PC-9 (cell line): ENCODE data around the gene ZBTB21. TPM values are rescaled to one million over a fixed set of nuclear protein-coding genes. Genes with fewer than 3 reads are reported as not detected.

ENCODE experiments used
- BruUV-seq: library from RNA; stranded (reverse); fragments of 400-500 nt; replicated peaks from 2 replicates; lab custom pipeline; 2021; lab: Mats Ljungman, UMichigan
- CTCF ChIA-PET: fragments of 300-600 bp; sonication (Branson Sonifier 250); formaldehyde crosslinking; loops from one replicate; lab custom pipeline; 2022; ENCODE audit warnings: antibody characterized with exemption; lab: Charles Lee
- POLR2A ChIA-PET: fragments of 300-600 bp; sonication (Branson Sonifier 250); formaldehyde crosslinking; loops from one replicate; lab custom pipeline; 2022; ENCODE audit warnings: antibody characterized with exemption; ENCODE audit not compliant: unreplicated experiment; lab: Charles Lee
- DNase-seq, 2 experiments: peaks; one replicate each; pipeline versions ENCODE4 v3.0.0 to v3.0.0-alpha.2; 2015 to 2022; ENCODE audit warnings: mixed read lengths in 1 of 2
- H2AFZ ChIP-seq: fragments of 200-600 bp; sonication (generic); 2 replicates; pipeline ENCODE4 v1.8.1; 2017; ENCODE audit warnings: antibody characterized with exemption
- H3F3A ChIP-seq: fragments of 200-600 bp; sonication (generic); 2 replicates; pipeline ENCODE4 v1.8.1; 2017; ENCODE audit warnings: antibody characterized with exemption, mild to moderate bottlenecking, low read depth; ENCODE audit not compliant: insufficient read depth
- H3K27ac ChIP-seq: fragments of 200-600 bp; sonication (generic); 2 replicates; pipeline ENCODE4 v1.6.1; 2016; ENCODE audit warnings: mixed run types
- H3K27me3 ChIP-seq: fragments of 200-600 bp; sonication (generic); 2 replicates; pipeline ENCODE4 v1.6.1; 2016; ENCODE audit warnings: low read depth, mixed run types; ENCODE audit not compliant: insufficient read depth
- H3K36me3 ChIP-seq: fragments of 200-600 bp; sonication (generic); 2 replicates; pipeline ENCODE4 v1.6.1; 2016; ENCODE audit warnings: low read depth, mixed run types
- H3K4me1 ChIP-seq: fragments of 200-600 bp; sonication (generic); replicated peaks from 2 replicates; pipeline ENCODE4 v1.6.1; 2016; ENCODE audit warnings: mixed run types; ENCODE audit not compliant: insufficient read depth
- H3K4me2 ChIP-seq: fragments of 200-600 bp; sonication (generic); 2 replicates; pipeline ENCODE4 v1.6.1; 2017; ENCODE audit warnings: mixed run types
- H3K4me3 ChIP-seq: fragments of 200-600 bp; sonication (generic); 2 replicates; pipeline ENCODE4 v1.6.1; 2016; ENCODE audit warnings: mixed run types
- H3K79me2 ChIP-seq: fragments of 200-600 bp; sonication (generic); 2 replicates; pipeline ENCODE4 v1.6.1; 2017; ENCODE audit warnings: low read depth, mixed run types
- H3K9me2 ChIP-seq: fragments of 200-600 bp; sonication (generic); 2 replicates; pipeline ENCODE4 v1.8.1; 2017; ENCODE audit warnings: mild to moderate bottlenecking; ENCODE audit not compliant: insufficient read depth
- H3K9me3 ChIP-seq: fragments of 200-600 bp; sonication (generic); 2 replicates; pipeline ENCODE4 v1.8.1; 2016; ENCODE audit warnings: low read depth; ENCODE audit not compliant: insufficient read depth
- H4K20me1 ChIP-seq: fragments of 200-600 bp; sonication (generic); 2 replicates; pipeline ENCODE4 v1.8.1; 2017; ENCODE audit not compliant: insufficient read depth
- CTCF ChIP-seq: fragments of 200-600 bp; sonication (generic); conservative IDR thresholded peaks from 2 replicates; pipeline ENCODE4 v1.6.1; 2017; ENCODE audit warnings: mixed run types, antibody characterized with exemption, mild to moderate bottlenecking, moderate library complexity
- EZH2 ChIP-seq: fragments of 200-600 bp; sonication (generic); IDR thresholded peaks from 2 replicates; pipeline ENCODE4 v1.8.0; 2017; ENCODE audit warnings: antibody characterized with exemption, low read depth
- intact Hi-C: fragments of 100-400 bp; cut with micrococcal nuclease; formaldehyde crosslinking; loops from one replicate; pipeline ENCODE4 v1.10.0; 2022; ENCODE audit not compliant: unreplicated experiment
- total RNA-seq: library from RNA; stranded (reverse); gene quantifications from 2 replicates; pipeline ENCODE4 v1.2.3, GENCODE V29; 2021

Gene ZBTB21
- total RNA-seq, 1 experiment from 2014 or later = 13.5 TPM

- Histone ChIP-seq H3K4me1 (peaks cover 10% of the 10 kb centered on the region), H3K4me3 (no peak overlapping the region), H2AFZ (no peak overlapping the region), H3K27me3 (no peaks in the 10 kb centered on the region), H3K9me3 (no peaks in the 10 kb centered on the region), H3K4me2 (no peak overlapping the region), H3K9me2 (no peaks in the 10 kb centered on the region), H4K20me1 (no peaks in the 10 kb centered on the region), H3F3A (no peaks in the 10 kb centered on the region), H3K36me3 (no peaks in the 10 kb centered on the region), H3K79me2 (peaks cover 3% of the 10 kb centered on the region; the same call in 1 of the 2 replicates), H3K27ac (no peak overlapping the region)
- intact Hi-C loops = no loop called here
- no TSS peak for BruUV-seq
- CTCF ChIA-PET = no interaction called here
- no peak for DNase-seq
- POLR2A ChIA-PET = no interaction called here
- TF ChIP-seq CTCF (no peak), EZH2 (no peak)
Measured at GRCh38 chr21:42013931-42014330, 3.8 kb upstream of the ZBTB21 start.

GRCh38 chr21:42013376-42013775 lies 3.2 kb upstream of the ZBTB21 start:
- no peaks in the 10 kb centered on the region for H3K36me3 ChIP-seq
- no peak for DNase-seq
- H4K20me1 ChIP-seq = no peaks in the 10 kb centered on the region
- H3K4me3 ChIP-seq = no peak overlapping the region
- H3K9me2 ChIP-seq = no peaks in the 10 kb centered on the region
- H3K27me3 ChIP-seq = no peaks in the 10 kb centered on the region
- BruUV-seq = no TSS peak
- no peaks in the 10 kb centered on the region for H3F3A ChIP-seq
- POLR2A ChIA-PET = interaction anchor here (0.6 kb wide), 1 partner anchor 98 kb away, joined by 3 read pairs; no protein-coding TSS in a partner anchor
- no peaks in the 10 kb centered on the region for H3K9me3 ChIP-seq
- H2AFZ ChIP-seq = no peak overlapping the region
- no peak overlapping the region for H3K4me2 ChIP-seq
- H3K4me1 ChIP-seq = peaks cover 15% of the 10 kb centered on the region
- intact Hi-C loops = no loop called here
- no peak overlapping the region for H3K27ac ChIP-seq
- TF ChIP-seq CTCF = no peak
- no peak for TF ChIP-seq EZH2
- peaks cover 8% of the 10 kb centered on the region; the same call in 1 of the 2 replicates for H3K79me2 ChIP-seq
- CTCF ChIA-PET = interaction anchor here (0.5 kb wide), 1 partner anchor 105 kb away, joined by 4 read pairs; no protein-coding TSS in a partner anchor

GRCh38 chr21:42012763-42013329 lies 2.7 kb upstream of the ZBTB21 start:
- no peak overlapping the region for H3K4me2 ChIP-seq
- no peak overlapping the region for H3K4me3 ChIP-seq
- peaks cover 11% of the 10 kb centered on the region for H3K79me2 ChIP-seq
- no peaks in the 10 kb centered on the region for H3K27me3 ChIP-seq
- H3K9me2 ChIP-seq = no peaks in the 10 kb centered on the region
- no peaks in the 10 kb centered on the region for H3F3A ChIP-seq
- H3K36me3 ChIP-seq = no peaks in the 10 kb centered on the region
- no peak overlapping the region for H3K27ac ChIP-seq
- TF ChIP-seq CTCF (no peak), EZH2 (no peak)
- no TSS peak for BruUV-seq
- DNase-seq = no peak
- POLR2A ChIA-PET = interaction anchor here (0.6 kb wide), 1 partner anchor 98 kb away, joined by 3 read pairs; no protein-coding TSS in a partner anchor
- intact Hi-C loops = no loop called here
- H3K9me3 ChIP-seq = no peaks in the 10 kb centered on the region
- H3K4me1 ChIP-seq = peaks cover 15% of the 10 kb centered on the region
- no peak overlapping the region for H2AFZ ChIP-seq
- CTCF ChIA-PET = interaction anchor here (0.5 kb wide), 1 partner anchor 106 kb away, joined by 4 read pairs; no protein-coding TSS in a partner anchor
- no peaks in the 10 kb centered on the region for H4K20me1 ChIP-seq
